ENCODE measurements around the gene STX12. TPM values are rescaled to one million over a fixed set of nuclear protein-coding genes. Genes with fewer than 3 reads are reported as not detected.

STX12 gene
- total RNA-seq, 3 donors from 2014 or later (not counting 1 experiment from before 2014, with no cell fraction given): 29.6 to 36.2 (median 32.3) TPM

- Mint-ChIP-seq H3K4me1 (peaks cover 23 to 36% of the 10 kb centered on the region in 2 donors), H3K36me3 (no peaks in the 10 kb centered on the region), H3K9me3 (no peaks in the 10 kb centered on the region), H3K4me3 (no peak overlapping the region), H3K27ac (no peak overlapping the region), H3K27me3 (ENCODE audit: low read depth in 2 of 2) (no peaks in the 10 kb centered on the region)
- ATAC-seq (no peak), DNase-seq (no peak)
- Histone ChIP-seq H3K4me3 (ENCODE audit: low read length) (no peak overlapping the region), H3K9me3 (ENCODE audit: control insufficient read depth, insufficient read depth, low read length) (no peaks in the 10 kb centered on the region), H3K36me3 (ENCODE audit: control insufficient read depth, insufficient read depth, low read length) (no peaks in the 10 kb centered on the region), H3K4me1 (ENCODE audit: control insufficient read depth, insufficient read depth, low read length) (peaks cover 67% of the 10 kb centered on the region), H3K27me3 (ENCODE audit: control insufficient read depth, insufficient read depth, low read length) (no peaks in the 10 kb centered on the region), H3K27ac (ENCODE audit: low read length) (no peak overlapping the region)
- intact Hi-C loops (cut with micrococcal nuclease): no loop called here
- 96% methylated on average over 10 of the region's 10 CpGs for WGBS (ENCODE audit: insufficient coverage)
- no peak for TF ChIP-seq CTCF (IDR thresholded peaks at IDR 0.05)
Measured at GRCh38 chr1:27865821-27866220, 92.8 kb downstream of the STX12 start.

GRCh38 chr1:27868556-27868931 lies 95.5 kb downstream of the STX12 start:
- no peak for ATAC-seq
- Mint-ChIP-seq H3K4me1 (peaks cover 26 to 43% of the 10 kb centered on the region in 2 donors), H3K36me3 (no peaks in the 10 kb centered on the region), H3K9me3 (no peaks in the 10 kb centered on the region), H3K27me3 (ENCODE audit: low read depth in 2 of 2) (no peaks in the 10 kb centered on the region), H3K4me3 (peak overlapping the region; percentile 73), H3K27ac (peak overlapping the region; percentile 91 to 94)
- Histone ChIP-seq H3K9me3 (ENCODE audit: control insufficient read depth, insufficient read depth, low read length) (no peaks in the 10 kb centered on the region), H3K4me1 (ENCODE audit: control insufficient read depth, insufficient read depth, low read length) (peaks cover 63% of the 10 kb centered on the region), H3K4me3 (ENCODE audit: low read length) (peak overlapping the region; percentile 7), H3K27me3 (ENCODE audit: control insufficient read depth, insufficient read depth, low read length) (no peaks in the 10 kb centered on the region), H3K36me3 (ENCODE audit: control insufficient read depth, insufficient read depth, low read length) (no peaks in the 10 kb centered on the region), H3K27ac (ENCODE audit: low read length) (peak overlapping the region; percentile 77)
- TF ChIP-seq CTCF (IDR thresholded peaks at IDR 0.05): no peak
- intact Hi-C loops (cut with micrococcal nuclease): no loop called here
- WGBS (ENCODE audit: insufficient coverage): 65% methylated on average over 11 of the region's 11 CpGs
- peak in 1 of 2 donors; percentile 33 for DNase-seq

- Mint-ChIP-seq H3K27me3 (ENCODE audit: low read depth in 2 of 2) (no peaks in the 10 kb centered on the region), H3K27ac (peak overlapping the region; percentile 91 to 94), H3K4me1 (peaks cover 27 to 43% of the 10 kb centered on the region in 2 donors), H3K9me3 (no peaks in the 10 kb centered on the region), H3K4me3 (peak overlapping the region; percentile 73), H3K36me3 (no peaks in the 10 kb centered on the region)
- TF ChIP-seq CTCF (IDR thresholded peaks at IDR 0.05): no peak
- Histone ChIP-seq H3K9me3 (ENCODE audit: control insufficient read depth, insufficient read depth, low read length) (no peaks in the 10 kb centered on the region), H3K36me3 (ENCODE audit: control insufficient read depth, insufficient read depth, low read length) (no peaks in the 10 kb centered on the region), H3K27me3 (ENCODE audit: control insufficient read depth, insufficient read depth, low read length) (no peaks in the 10 kb centered on the region), H3K4me3 (ENCODE audit: low read length) (peak overlapping the region; percentile 7), H3K27ac (ENCODE audit: low read length) (peak overlapping the region; percentile 77), H3K4me1 (ENCODE audit: control insufficient read depth, insufficient read depth, low read length) (peaks cover 63% of the 10 kb centered on the region)
- ATAC-seq (peak; percentile 56 to 80 (median 73)), DNase-seq (peak; percentile 68 to 88)
- intact Hi-C loops (cut with micrococcal nuclease): no loop called here
- WGBS (ENCODE audit: insufficient coverage): 4% methylated on average over 16 of the region's 16 CpGs
Measured at GRCh38 chr1:27868932-27869718, 96.1 kb downstream of the STX12 start.
